GM20431 (cell line): ENCODE results near the gene TFF1.

ENCODE experiments used
- in situ Hi-C: fragments of 300-500 bp; cut with MseI, MboI; formaldehyde crosslinking; loops from one replicate; pipeline ENCODE4 v1.15.0; 2020; ENCODE audit warnings: low sequenced_read_pairs; ENCODE audit not compliant: unreplicated experiment

TFF1 gene

DNA sequence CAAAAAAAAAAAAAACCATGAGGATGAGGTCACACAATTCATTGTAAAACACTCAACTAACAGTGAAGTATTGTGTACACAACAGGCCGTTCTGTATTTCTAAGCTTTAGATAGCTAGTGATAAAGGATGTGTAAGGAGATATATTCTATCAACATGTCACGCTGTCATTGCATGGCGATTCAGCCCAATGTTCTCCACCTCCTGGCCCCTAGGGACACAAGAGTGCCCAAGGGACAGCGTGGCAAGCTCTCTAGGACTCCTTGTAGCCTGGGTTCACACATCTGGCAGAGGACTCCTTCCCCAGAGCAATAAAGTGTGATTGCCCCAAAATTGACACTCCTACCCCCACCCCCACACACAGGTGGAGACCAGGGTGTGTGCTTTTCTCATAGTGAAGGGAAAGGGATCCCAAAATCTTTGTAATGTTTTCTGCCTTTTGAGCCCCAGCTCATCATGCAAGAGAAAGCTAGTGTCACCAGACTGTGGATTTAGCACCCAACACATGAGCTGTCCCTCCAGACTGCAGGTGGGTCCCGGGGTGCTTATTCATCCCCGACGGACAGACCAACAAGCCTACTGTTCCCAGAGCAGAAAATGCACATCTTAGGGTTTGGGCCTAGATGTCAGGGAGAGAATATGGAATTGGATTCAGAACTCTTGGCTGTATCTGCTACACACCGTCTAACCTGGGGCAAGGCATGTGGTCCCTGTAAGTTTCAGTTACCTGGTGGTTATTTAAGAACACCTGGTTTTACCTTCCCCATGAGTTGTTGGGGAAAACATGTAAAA, 18.0 kb upstream of the TFF1 start:
- in situ Hi-C loops, result no loop called here

DNA sequence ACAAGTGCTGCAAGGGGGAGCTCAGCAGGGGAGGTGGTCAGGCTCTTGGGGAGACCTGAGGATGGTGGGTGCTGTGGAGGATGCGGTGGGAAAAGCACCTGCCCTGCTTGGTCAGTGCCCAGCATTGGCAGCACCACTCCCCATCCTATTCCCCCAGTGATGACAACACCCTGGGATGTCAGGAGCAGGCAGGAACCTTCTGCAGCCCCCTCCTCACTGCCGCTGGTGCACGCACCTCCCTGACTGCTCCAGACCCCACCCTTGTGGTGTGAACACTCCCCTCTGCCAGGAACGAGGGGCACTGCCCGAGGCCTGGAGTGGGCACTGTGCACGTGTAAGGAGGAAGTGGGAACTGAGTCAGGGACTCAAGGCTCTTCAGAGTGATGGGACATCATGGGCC, 17.0 kb upstream of the TFF1 start:
- in situ Hi-C loops, result no loop called here

GRCh38 chr21:42382915-42383314, 16.6 kb upstream of the TFF1 start:
- in situ Hi-C loops, result no loop called here

DNA sequence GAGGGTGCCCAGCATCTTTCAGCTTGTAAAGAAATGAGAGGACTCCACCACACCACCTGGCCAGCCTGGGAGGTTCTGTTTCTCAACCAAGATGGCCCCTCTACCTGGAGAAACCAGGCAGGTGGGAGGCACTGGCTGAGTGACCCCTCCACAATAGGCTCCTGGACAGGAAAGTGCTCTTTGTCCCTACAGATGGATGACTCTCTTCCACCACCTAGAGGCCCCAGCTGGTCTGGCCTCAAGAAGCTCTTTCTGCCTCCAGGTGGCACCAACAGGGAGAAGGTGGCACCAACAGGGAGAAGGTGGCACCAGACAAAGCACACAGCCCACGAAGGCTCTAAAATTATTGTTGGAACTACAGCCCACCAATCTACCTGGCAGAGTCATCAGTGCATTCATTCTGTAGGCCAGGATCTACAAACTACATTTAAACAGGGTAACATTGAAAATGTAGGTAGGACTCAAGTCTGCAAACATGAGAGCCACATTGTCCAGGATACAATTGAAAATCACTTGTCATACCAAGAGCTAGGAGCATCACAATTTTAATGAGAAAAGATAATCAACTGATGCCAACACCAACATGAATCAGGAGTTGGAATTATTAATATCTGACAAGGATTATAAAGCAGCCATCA, 15.1 kb upstream of the TFF1 start:
- in situ Hi-C loops, result no loop called here

- in situ Hi-C loops, result no loop called here
Measured at GRCh38 chr21:42379426-42380215, 13.3 kb upstream of the TFF1 start.

DNA sequence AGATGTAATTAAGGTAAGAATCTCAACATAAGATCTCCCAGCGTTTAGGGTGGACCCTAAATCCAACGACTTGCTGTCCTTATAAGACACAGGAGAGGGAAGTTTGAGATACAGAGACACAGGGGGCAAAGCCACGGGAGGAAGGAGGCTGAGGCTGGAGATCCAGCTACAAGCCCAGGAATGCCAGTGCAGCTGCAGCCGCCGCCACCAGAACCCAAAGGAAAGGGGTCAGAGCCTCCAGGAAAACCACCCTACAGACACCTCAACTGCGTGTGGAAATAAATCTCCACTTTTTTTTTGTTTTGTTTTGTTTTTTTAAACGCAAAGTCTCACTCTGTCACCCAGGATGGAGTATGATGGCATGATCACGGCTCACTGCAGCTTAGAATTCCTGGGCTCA, 12.1 kb upstream of the TFF1 start:
- in situ Hi-C loops, result no loop called here

GRCh38 chr21:42377951-42378340, 11.6 kb upstream of the TFF1 start:
- in situ Hi-C loops, result no loop called here

DNA sequence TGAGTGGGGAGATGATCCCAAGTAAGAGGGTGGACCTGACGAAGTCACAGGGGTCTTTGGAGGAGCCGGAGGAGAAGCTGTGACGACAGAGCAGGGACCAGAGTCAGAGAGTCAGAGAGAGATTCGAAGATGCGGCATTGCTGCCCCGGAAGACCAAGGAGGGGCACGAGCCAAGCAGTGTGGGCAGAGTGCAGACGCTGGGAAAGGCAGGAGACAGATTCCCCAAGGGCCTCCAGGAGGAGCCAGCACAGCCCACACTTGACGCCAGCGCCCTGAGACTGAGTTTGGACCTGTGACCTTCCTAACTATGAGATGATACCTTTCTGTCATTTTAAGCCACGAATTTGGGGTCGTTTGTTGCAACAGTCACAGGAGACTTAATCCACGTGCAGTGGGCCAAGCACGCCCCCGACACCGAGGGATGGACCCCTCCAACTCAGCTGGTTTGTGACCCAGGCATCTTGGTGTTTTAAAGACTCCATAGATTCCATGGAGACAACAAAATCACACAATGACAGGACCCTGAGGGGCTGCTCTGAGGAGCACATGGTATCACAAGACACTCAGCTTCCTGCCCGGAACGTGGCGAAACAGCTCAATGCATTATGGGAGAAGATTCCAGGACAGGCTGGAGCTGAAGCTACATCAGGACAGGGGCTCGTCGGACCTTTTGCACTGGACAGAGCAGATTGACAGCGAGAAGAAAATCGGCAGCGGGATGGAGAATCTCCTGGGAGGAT, 11.0 kb upstream of the TFF1 start:
- in situ Hi-C loops, result no loop called here

DNA sequence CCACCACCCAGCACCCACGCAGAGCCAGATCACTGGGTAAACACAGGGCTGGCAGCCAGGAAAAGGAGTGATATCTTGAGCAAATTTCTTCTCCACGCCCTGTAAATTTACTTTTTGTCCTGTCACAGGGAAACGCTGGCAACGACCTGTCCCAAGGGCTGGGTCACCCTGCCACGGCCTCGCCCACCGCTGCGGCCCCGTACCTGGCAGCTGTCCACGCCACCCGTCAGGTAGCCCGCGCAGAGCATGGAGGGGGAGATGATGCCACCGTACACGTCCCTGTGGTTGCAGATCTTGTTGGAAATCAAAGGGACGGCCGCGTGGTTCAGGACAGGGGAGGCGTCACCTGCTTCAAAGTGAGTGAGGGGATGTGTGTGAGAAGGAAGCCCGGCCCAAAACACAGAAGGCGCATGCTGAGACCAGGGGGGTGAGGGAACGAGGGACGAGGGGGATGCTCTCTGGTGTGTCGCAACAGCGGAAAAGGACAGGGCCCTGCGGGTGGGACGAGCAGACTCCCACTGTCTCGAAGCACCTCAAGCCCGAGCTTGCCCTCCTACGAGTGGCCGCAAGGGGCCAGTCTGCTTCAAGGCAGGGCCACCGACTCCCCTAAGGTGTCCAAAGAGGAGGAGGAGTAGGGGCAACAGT, 10.1 kb upstream of the TFF1 start:
- in situ Hi-C loops, result no loop called here

- in situ Hi-C loops, result no loop called here
Measured at GRCh38 chr21:42375966-42376337, 9.6 kb upstream of the TFF1 start.

DNA sequence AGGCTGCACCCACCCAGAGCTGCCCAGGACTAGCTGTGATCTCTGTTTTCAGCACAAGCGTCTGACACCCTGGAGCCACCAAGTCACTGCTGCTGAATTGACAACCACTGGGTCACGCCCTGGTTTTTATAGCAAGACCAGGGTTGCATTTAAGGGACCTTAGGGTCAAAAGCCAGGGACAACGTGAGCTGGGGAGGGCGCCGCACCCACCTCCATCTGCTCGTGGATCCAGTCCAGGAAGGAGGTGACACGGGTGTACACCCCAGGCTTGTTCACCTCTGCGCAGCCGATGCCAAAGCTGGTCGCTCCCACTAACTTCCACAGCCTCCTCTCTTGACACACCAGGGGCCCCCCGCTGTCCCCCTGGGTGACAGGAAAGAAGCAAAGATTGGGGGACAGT, 9.2 kb upstream of the TFF1 start:
- in situ Hi-C loops, result no loop called here

- in situ Hi-C loops, result no loop called here
Measured at GRCh38 chr21:42374864-42375499, 8.6 kb upstream of the TFF1 start.

DNA sequence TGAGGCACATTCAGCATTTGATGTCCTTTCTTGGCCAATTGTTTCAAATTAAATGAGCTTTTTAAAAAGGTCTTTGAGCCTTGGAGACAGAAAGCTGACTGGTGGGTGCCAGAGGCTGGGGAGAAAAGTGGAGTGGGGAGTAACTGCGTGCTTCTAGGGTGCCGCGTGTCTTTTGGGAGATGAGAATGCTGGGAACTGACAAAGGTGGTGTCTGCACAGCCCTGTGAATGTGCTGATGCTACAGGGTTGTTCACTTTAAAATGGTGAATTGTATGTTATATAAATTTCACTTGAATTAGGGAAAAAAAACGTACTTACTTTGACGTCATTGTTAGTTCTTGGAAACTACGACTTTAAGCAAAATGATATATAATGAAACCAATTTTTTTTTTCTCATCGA, 8.1 kb upstream of the TFF1 start:
- in situ Hi-C loops, result no loop called here

DNA sequence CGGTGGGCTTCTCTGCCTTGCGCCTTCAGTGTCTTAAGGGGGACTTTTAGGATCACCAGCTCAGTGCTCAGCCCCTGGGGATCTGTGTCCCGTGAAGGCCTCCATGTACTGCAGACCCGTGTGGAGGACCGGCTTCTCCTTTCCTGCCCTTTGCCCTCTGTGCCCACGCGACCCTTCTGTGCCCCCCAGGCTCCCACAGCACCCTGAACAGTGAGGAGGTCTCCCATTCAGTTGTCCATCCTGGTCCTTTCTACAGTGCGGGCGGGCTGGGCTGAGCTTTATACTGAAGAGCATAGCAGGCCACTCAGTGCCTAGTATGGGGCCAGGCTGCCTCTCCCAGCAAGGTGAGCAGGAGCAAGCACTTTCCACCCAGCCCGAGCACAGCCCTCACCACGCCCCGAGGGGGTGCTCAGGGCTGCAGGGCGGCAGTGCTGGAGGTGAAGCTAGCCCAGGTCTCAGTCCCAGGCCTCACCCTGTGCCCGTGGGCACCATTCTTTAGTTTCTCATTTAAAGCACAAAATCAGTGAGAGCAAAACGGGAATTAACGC, 7.6 kb upstream of the TFF1 start:
- in situ Hi-C loops, result no loop called here

DNA sequence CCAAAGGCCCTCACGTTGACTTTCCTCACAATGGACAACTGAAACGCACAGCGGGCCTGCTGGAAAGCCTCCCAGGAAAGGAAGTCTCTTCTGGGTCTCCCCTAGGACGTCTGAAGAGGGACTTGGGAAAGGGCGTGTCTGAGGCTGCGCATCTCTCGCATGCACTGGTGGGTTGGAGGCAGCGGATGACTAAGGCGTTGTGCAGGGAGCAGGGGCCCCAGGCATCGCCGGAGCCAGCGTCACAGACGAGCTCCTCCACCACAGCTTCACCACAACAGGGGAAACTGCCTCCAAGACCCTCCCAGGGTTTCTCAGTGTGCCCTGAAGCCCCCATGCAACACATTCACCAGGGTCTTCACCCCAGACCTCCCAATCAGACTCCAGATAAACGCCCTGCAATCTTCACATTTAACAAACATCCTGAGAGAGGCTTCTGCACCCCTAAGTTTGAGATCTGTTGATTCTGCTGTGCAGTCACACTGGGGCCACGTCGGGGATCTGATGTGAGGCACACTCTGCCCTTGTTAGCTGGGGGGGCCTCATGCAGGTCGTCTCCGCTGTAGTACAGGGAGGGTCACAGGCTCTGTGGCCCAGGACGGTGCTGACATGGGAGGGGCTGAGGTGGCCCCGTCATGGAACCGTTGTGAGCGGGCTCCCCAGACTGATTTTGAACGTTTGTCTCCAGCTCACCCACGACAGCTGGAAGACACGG, 7.0 kb upstream of the TFF1 start:
- in situ Hi-C loops, result no loop called here

GRCh38 chr21:42370894-42371654, 4.7 kb upstream of the TFF1 start:
- in situ Hi-C loops, result no loop called here

- in situ Hi-C loops, result no loop called here
Measured at GRCh38 chr21:42369821-42370220, 3.5 kb upstream of the TFF1 start.
